Sigmoid colon (tissue), 4 donors: Measurements from ENCODE around the gene UBE2Q2.

ENCODE experiments used
- CTCF ChIP-seq, 4 experiments: fragments of 450-650 bp in 3 of 4; fragments of 200-600 bp in 1 of 4; IDR thresholded peaks; one replicate each; pipeline ENCODE4 v1.5.1; 2016 to 2019; ENCODE audit warnings: antibody characterized with exemption in 4 of 4, mild to moderate bottlenecking in 3 of 4, moderate library complexity in 2 of 4
- EP300 ChIP-seq, 4 donors: sonication (generic); formaldehyde crosslinking; IDR thresholded peaks; one replicate each; pipeline ENCODE4 v1.6.1; 2017; ENCODE audit warnings: antibody characterized with exemption in 4 of 4
- POLR2A ChIP-seq, 2 donors: fragments of 450-650 bp; IDR thresholded peaks; one replicate each; pipeline ENCODE4 v1.6.1; 2016; ENCODE audit warnings: antibody characterized with exemption in 2 of 2, mild to moderate bottlenecking in 2 of 2, moderate library complexity in 2 of 2

- no peak for TF ChIP-seq CTCF (IDR thresholded peaks at IDR 0.05)
- no peak for TF ChIP-seq EP300 (IDR thresholded peaks at IDR 0.05)
- no peak for TF ChIP-seq POLR2A (IDR thresholded peaks at IDR 0.05)
These were observed at the start of gene UBE2Q2 for GRCh38 chr15:75842722-75843677.
